B cell (primary cell): ENCODE measurements around the gene TEP1. TPM values are rescaled to one million over a fixed set of nuclear protein-coding genes. Genes with fewer than 3 reads are reported as not detected.

Experiments
- ATAC-seq: fragments of 200-7000 bp; cut with Tn5 transposase; one replicate; pipeline ENCODE4 v1.10.0; 2021; ENCODE audit warnings: low read depth, mild to moderate bottlenecking, moderate number of reproducible peaks, moderate library complexity
- CTCF ChIA-PET: fragments of 350-600 bp; sonication (Branson Sonifier 250); formaldehyde crosslinking; loops from one replicate; lab custom pipeline; 2021; ENCODE audit warnings: antibody characterized with exemption, inconsistent platforms; lab: Charles Lee
- POLR2A ChIA-PET: fragments of 350-600 bp; sonication (Branson Sonifier 250); formaldehyde crosslinking; loops from one replicate; lab custom pipeline; 2021; ENCODE audit warnings: antibody characterized with exemption; lab: Charles Lee
- DNase-seq: peaks from one replicate; pipeline ENCODE4 v3.0.0; 2013
- H2AFZ ChIP-seq: 2 replicates; pipeline ENCODE4 v1.6.1; 2012; ENCODE audit warnings: mild to moderate bottlenecking, low read depth, low read length; ENCODE audit not compliant: insufficient read depth, poor library complexity, severe bottlenecking
- H3K27ac ChIP-seq, 2 donors: 1 replicate in 1 of 2; 2 replicates in 1 of 2; pipeline ENCODE4 v1.5.1; 2012 to 2013; ENCODE audit warnings: low read length in 2 of 2, mild to moderate bottlenecking in 2 of 2, moderate library complexity in 1 of 2
- H3K27me3 ChIP-seq, 4 experiments: fragments of 200-600 bp in 1 of 4; sonication (generic) in 1 of 4; replicated peaks in 1 of 4; 1 replicate in 2 of 4; 2 replicates in 2 of 4; pipeline versions ENCODE4 v1.6.1 to v1.7.0; 2013 to 2016; ENCODE audit warnings: low read length in 3 of 4, mild to moderate bottlenecking in 2 of 4, mixed read lengths in 1 of 4, moderate library complexity in 1 of 4; ENCODE audit not compliant: insufficient read depth in 4 of 4, control insufficient read depth in 3 of 4; ENCODE audit errors: control extremely low read depth in 1 of 4
- H3K36me3 ChIP-seq, 2 experiments: replicated peaks in 1 of 2; 1 replicate in 1 of 2; 2 replicates in 1 of 2; pipeline versions ENCODE4 v1.6.1 to v1.7.1; 2013; ENCODE audit warnings: low read length in 1 of 2; ENCODE audit not compliant: insufficient read depth in 2 of 2, control insufficient read depth in 1 of 2; ENCODE audit errors: control extremely low read depth in 1 of 2, extremely low read depth in 1 of 2
- H3K4me1 ChIP-seq, 2 donors: fragments of 200-600 bp in 1 of 2; sonication (generic) in 1 of 2; 1 replicate in 1 of 2; 2 replicates in 1 of 2; pipeline versions ENCODE4 v1.5.1 to v1.6.1; 2013 to 2017; ENCODE audit warnings: low read length in 2 of 2; ENCODE audit not compliant: control insufficient read depth in 2 of 2, insufficient read depth in 2 of 2
- H3K4me2 ChIP-seq: replicated peaks from 2 replicates; pipeline ENCODE3; 2012; ENCODE audit warnings: mild to moderate bottlenecking, low read depth, low read length; ENCODE audit not compliant: poor library complexity, severe bottlenecking
- H3K4me3 ChIP-seq, 5 experiments: fragments of 200-600 bp in 1 of 5; sonication (generic) in 1 of 5; 1 replicate in 3 of 5; 2 replicates in 2 of 5; pipeline versions ENCODE4 v1.5.1 to v1.7.0; 2011 to 2016; ENCODE audit warnings: low read length in 4 of 5, mild to moderate bottlenecking in 4 of 5, low read depth in 2 of 5, control low read depth in 1 of 5, moderate library complexity in 1 of 5; ENCODE audit not compliant: insufficient read depth in 1 of 5; ENCODE audit errors: control extremely low read depth in 1 of 5, extremely low read depth in 1 of 5
- H3K79me2 ChIP-seq: fragments of 200-600 bp; sonication (generic); one replicate; pipeline ENCODE4 v1.6.0; 2016; ENCODE audit warnings: low read length; ENCODE audit not compliant: control insufficient read depth, insufficient read depth
- H3K9ac ChIP-seq: fragments of 200-600 bp; sonication (generic); 2 replicates; pipeline ENCODE4 v1.6.1; 2017; ENCODE audit warnings: mild to moderate bottlenecking, low read length, moderate library complexity
- H3K9me3 ChIP-seq, 3 donors: one replicate each; pipeline versions ENCODE4 v1.6.1 to v1.7.1; 2013; ENCODE audit warnings: low read length in 2 of 3; ENCODE audit not compliant: control insufficient read depth in 2 of 3, insufficient read depth in 1 of 3; ENCODE audit errors: control extremely low read depth in 1 of 3
- H4K20me1 ChIP-seq: 2 replicates; pipeline ENCODE4 v1.6.0; 2012; ENCODE audit warnings: mild to moderate bottlenecking, low read length; ENCODE audit not compliant: insufficient read depth, control insufficient read depth, poor library complexity, severe bottlenecking
- H3K27ac Mint-ChIP-seq: one replicate; pipeline ENCODE4 v1.8.0; 2021; ENCODE audit warnings: mixed read lengths
- H3K27me3 Mint-ChIP-seq: one replicate; pipeline ENCODE4 v1.8.0; 2021; ENCODE audit warnings: mixed read lengths
- H3K4me1 Mint-ChIP-seq: one replicate; pipeline ENCODE4 v1.8.0; 2021; ENCODE audit warnings: mixed read lengths
- H3K4me3 Mint-ChIP-seq: one replicate; pipeline ENCODE4 v1.8.0; 2021; ENCODE audit warnings: mixed read lengths
- H3K9me3 Mint-ChIP-seq: one replicate; pipeline ENCODE4 v1.8.0; 2022; ENCODE audit warnings: mixed read lengths; ENCODE audit not compliant: insufficient read depth
- EZH2 ChIP-seq: IDR thresholded peaks from 2 replicates; pipeline ENCODE4 v1.6.1; 2012; ENCODE audit warnings: borderline replicate concordance, low read depth, mild to moderate bottlenecking, moderate library complexity, low read length; ENCODE audit not compliant: insufficient read depth, poor library complexity, severe bottlenecking
- WGBS: methylation state at CpG from one replicate; pipeline ENCODE4 v1.1.5; 2013; ENCODE audit warnings: missing lambda C conversion rate; ENCODE audit not compliant: insufficient coverage; 5-methylcytosine and 5-hydroxymethylcytosine counted together
- intact Hi-C: fragments of 100-400 bp; cut with micrococcal nuclease; formaldehyde crosslinking; loops from one replicate; pipeline ENCODE4 v1.10.0; 2022
- polyA plus RNA-seq: library from polyadenylated mRNA; depleted of rRNA; stranded (reverse); fragments of >200 nt; gene quantifications from 2 replicates; pipeline ENCODE4 v1.2.3, GENCODE V29; 2012
- total RNA-seq, 2 donors: library from RNA; stranded (reverse); fragments of 120-200 nt in 1 of 2; gene quantifications; 1 replicate in 1 of 2; 2 replicates in 1 of 2; pipeline versions ENCODE4 v1.2.3 to v1.2.4, GENCODE V29; 2013 to 2022
- TF ChIP-seq, protein P1 (sequence below): fragments of 200-600 bp; IDR thresholded peaks from one replicate; pipeline ENCODE4 v1.8.0; 2022; ENCODE audit warnings: antibody characterized with exemption, mild to moderate bottlenecking

TEP1 gene
- total and polyA plus RNA-seq, 2 donors (not counting 1 experiment from before 2014, with no cell fraction given) = 69.9 to 123 TPM

DNA sequence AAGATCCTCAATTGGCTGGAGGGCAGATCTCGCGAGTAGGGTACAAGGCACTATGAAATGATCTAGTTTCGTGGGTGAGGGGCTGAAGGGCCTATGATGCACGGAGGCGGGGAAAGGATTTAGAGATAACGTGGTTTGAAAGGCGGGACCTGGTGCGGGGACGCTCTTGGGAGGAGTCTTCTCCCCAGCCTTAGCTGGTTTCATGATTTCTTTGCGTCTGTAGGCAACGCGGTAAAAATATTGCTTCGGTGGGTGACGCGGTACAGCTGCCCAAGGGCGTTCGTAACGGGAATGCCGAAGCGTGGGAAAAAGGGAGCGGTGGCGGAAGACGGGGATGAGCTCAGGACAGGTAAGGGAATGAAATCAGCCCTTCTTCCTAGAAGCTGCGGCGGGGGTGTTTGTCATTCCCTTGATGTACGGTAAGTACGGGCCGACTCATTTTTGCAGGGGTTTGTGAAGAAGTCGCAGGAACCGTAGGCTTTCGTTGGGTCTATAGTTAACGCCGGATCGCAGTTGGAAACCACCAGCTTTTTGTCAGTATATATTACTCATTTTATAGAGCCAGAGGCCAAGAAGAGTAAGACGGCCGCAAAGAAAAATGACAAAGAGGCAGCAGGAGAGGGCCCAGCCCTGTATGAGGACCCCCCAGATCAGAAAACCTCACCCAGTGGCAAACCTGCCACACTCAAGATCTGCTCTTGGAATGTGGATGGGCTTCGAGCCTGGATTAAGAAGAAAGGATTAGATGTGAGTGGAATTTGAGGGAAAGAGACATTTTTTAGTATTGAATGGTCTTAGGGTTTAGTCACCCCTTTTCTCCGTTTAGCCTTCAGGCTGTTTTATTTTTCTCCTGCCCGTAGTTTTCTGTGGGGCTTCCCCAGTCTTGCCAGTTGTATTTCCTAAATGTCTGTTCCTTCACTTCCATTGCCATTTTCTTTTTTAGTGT lies 42.3 kb upstream of the TEP1 start:
- under 1% methylated on average over 29 of the region's 39 CpGs for WGBS
- Histone ChIP-seq H3K4me2 (peak overlapping the region; percentile 89), H2AFZ (peak overlapping the region; percentile 85), H4K20me1 (peaks cover 27% of the 10 kb centered on the region), H3K79me2 (peaks cover 66% of the 10 kb centered on the region), H3K9me3 (no peaks in the 10 kb centered on the region), H3K9ac (peak overlapping the region; percentile 82), H3K36me3 (peaks cover 16 to 58% of the 10 kb centered on the region in 2 experiments), H3K27me3 (no peaks in the 10 kb centered on the region), H3K4me3 (peak overlapping the region; percentile 70 to 95 (median 92)), H3K4me1 (peaks cover 27 to 63% of the 10 kb centered on the region in 2 donors), H3K27ac (peak overlapping the region; percentile 87 to 97)
- CTCF ChIA-PET = interaction anchor here (0.8 to 4.6 kb wide), 5 partner anchors 14 to 157 kb away, joined by 3 to 59 read pairs (median 3); partner anchors contain the start of genes PARP2 and TEP1
- DNase-seq = no peak
- intact Hi-C loops = loop anchor here (1.0 to 2.0 kb wide), 5 partner anchors 14 to 228 kb away; partner anchors contain the start of genes PARP2, PNP and TEP1
- Mint-ChIP-seq H3K4me3 (no peak overlapping the region), H3K27ac (no peak overlapping the region), H3K4me1 (peaks cover 32% of the 10 kb centered on the region), H3K27me3 (no peaks in the 10 kb centered on the region), H3K9me3 (no peaks in the 10 kb centered on the region)
- ATAC-seq = peak; percentile 41
- TF ChIP-seq, protein P1, sequence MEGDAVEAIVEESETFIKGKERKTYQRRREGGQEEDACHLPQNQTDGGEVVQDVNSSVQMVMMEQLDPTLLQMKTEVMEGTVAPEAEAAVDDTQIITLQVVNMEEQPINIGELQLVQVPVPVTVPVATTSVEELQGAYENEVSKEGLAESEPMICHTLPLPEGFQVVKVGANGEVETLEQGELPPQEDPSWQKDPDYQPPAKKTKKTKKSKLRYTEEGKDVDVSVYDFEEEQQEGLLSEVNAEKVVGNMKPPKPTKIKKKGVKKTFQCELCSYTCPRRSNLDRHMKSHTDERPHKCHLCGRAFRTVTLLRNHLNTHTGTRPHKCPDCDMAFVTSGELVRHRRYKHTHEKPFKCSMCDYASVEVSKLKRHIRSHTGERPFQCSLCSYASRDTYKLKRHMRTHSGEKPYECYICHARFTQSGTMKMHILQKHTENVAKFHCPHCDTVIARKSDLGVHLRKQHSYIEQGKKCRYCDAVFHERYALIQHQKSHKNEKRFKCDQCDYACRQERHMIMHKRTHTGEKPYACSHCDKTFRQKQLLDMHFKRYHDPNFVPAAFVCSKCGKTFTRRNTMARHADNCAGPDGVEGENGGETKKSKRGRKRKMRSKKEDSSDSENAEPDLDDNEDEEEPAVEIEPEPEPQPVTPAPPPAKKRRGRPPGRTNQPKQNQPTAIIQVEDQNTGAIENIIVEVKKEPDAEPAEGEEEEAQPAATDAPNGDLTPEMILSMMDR = no peak
- TF ChIP-seq EZH2 = no peak
- POLR2A ChIA-PET = interaction anchor here (0.6 to 2.6 kb wide), 9 partner anchors 9 to 113 kb away, joined by 3 to 17 read pairs (median 4); partner anchors contain the start of genes PNP and TEP1
